Measurements from ENCODE around the gene GRK2.

DNA sequence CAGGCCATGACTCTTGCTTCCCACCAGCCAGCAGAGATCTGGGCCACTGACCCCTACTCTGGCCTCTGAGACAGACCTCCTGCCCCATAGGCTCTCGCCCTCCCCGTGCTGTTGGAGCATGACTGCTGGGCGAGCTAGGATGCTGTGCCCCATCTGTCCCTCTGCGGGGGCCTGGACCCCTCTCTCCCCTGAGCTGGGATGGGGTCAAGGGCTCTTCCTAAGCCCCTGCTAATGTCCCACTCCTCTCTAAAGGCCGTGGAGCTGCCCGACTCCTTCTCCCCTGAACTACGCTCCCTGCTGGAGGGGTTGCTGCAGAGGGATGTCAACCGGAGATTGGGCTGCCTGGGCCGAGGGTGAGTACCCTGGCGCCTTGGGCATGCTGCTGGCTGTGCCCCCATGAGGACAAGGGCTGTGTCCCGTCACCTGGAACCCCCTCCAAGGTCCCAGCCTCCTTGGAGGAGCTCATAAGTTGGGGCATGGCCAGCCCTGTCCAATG, 16.7 kb downstream of the GRK2 start:
- no peak for TF ChIP-seq POLR2AphosphoS5 (IDR thresholded peaks at IDR 0.05; ENCODE audit: low read depth, low read length)
- TF ChIP-seq POLR2A (IDR thresholded peaks at IDR 0.05; ENCODE audit: low read depth, low read length), result no peak
- no peak for TF ChIP-seq TAF1 (IDR thresholded peaks at IDR 0.05; ENCODE audit: borderline replicate concordance, low read depth, low read length)

Data from GM12892 (cell line).